GM10847 (cell line): ENCODE results near the gene ZNF222.

Experiments used
- POLR2A ChIP-seq: IDR thresholded peaks from 2 replicates; pipeline ENCODE4 v1.6.1; 2011; ENCODE audit not compliant: insufficient read length; ENCODE audit errors: extremely low read depth

The ZNF222 gene

GRCh38 chr19:44026622-44027021 lies 1.4 kb downstream of the ZNF222 start:
- TF ChIP-seq POLR2A, result no peak

- TF ChIP-seq POLR2A, result no peak
Observed at GRCh38 chr19:44032001-44032610, 6.9 kb downstream of the ZNF222 start.

GRCh38 chr19:44042147-44042546 lies 17.0 kb downstream of the ZNF222 start:
- no peak for TF ChIP-seq POLR2A

- no peak for TF ChIP-seq POLR2A
Observed at GRCh38 chr19:44050740-44051649, 25.8 kb downstream of the ZNF222 start.

- TF ChIP-seq POLR2A, result no peak
Observed at GRCh38 chr19:44051650-44052402, 26.6 kb downstream of the ZNF222 start, which contains the start of gene ZNF223. Gene ZNF223 (plus strand): TSS chr19:44052036. CDS start chr19:44055177, 3,141 bp downstream.

GRCh38 chr19:44055870-44056269 lies 30.7 kb downstream of the ZNF222 start:
- TF ChIP-seq POLR2A, result no peak

- no peak for TF ChIP-seq POLR2A
Observed at GRCh38 chr19:44059229-44059628, 34.0 kb downstream of the ZNF222 start.

- no peak for TF ChIP-seq POLR2A
Observed at GRCh38 chr19:44061038-44061437, 35.9 kb downstream of the ZNF222 start.

GRCh38 chr19:44066305-44066704 lies 41.1 kb downstream of the ZNF222 start:
- TF ChIP-seq POLR2A, result no peak

- no peak for TF ChIP-seq POLR2A
Observed at GRCh38 chr19:44069415-44069814, 44.2 kb downstream of the ZNF222 start.

GRCh38 chr19:44071824-44072542 lies 46.8 kb downstream of the ZNF222 start, which contains the start of gene ZNF284:
Gene ZNF284 (plus strand): TSS chr19:44072159. CDS start chr19:44076390, 4,231 bp downstream.
- TF ChIP-seq POLR2A, result peak; percentile 21

- no peak for TF ChIP-seq POLR2A
Observed at GRCh38 chr19:44072543-44073401, 47.6 kb downstream of the ZNF222 start.

- TF ChIP-seq POLR2A, result no peak
Observed at GRCh38 chr19:44076325-44076724, 51.1 kb downstream of the ZNF222 start.
